AG08396 (cell line): ENCODE results near the gene ZC3H6.

Experiments
- DNase-seq: peaks from one replicate; pipeline ENCODE4 v3.0.0; 2012; ENCODE audit warnings: low spot score, mixed read lengths

Gene ZC3H6, protein sequence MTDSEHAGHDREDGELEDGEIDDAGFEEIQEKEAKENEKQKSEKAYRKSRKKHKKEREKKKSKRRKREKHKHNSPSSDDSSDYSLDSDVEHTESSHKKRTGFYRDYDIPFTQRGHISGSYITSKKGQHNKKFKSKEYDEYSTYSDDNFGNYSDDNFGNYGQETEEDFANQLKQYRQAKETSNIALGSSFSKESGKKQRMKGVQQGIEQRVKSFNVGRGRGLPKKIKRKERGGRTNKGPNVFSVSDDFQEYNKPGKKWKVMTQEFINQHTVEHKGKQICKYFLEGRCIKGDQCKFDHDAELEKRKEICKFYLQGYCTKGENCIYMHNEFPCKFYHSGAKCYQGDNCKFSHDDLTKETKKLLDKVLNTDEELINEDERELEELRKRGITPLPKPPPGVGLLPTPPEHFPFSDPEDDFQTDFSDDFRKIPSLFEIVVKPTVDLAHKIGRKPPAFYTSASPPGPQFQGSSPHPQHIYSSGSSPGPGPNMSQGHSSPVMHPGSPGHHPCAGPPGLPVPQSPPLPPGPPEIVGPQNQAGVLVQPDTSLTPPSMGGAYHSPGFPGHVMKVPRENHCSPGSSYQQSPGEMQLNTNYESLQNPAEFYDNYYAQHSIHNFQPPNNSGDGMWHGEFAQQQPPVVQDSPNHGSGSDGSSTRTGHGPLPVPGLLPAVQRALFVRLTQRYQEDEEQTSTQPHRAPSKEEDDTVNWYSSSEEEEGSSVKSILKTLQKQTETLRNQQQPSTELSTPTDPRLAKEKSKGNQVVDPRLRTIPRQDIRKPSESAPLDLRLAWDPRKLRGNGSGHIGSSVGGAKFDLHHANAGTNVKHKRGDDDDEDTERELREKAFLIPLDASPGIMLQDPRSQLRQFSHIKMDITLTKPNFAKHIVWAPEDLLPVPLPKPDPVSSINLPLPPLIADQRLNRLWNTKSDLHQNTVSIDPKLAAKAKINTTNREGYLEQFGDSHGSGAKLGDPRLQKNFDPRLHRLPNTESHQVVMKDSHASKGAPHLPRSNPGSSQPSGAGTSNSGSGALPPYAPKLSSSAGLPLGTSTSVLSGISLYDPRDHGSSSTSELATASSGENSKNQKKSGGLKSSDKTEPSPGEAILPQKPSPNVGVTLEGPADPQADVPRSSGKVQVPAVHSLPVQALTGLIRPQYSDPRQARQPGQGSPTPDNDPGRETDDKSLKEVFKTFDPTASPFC

DNA sequence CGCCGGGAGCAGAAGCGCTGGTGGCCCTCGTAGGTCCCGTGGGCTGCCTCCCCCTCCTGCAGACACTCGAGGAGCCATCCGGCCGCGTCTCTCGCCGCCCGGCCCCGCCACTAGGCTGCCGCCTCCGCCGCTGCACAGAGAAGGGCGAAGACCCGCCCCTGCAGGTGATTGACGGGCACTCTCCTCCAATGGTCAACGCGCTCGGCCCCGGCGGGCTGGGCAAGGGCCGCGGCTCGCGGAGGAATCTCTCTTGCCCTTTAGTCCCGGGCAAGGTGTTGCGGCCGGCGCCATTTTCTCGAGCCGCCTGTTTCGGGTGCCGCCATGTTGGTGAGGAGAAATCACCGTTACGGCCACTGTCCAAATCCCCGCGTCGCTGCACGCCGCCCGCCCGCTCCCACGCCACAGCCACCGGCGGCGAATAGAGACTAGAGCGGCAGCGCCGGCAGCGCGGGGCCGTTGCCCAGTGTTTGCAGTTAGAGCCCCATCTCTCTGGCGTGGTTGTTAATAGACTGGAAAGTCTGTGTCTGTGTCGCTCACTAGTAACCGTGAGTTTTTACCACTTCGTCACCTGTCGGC lies at the start of gene ZC3H6:
TSS of gene ZC3H6 (plus strand) at position 287 of the 576 bp plus-strand sequence. CDS start 398 bp downstream, outside the sequence.
- peak; percentile 97 for DNase-seq

DNA sequence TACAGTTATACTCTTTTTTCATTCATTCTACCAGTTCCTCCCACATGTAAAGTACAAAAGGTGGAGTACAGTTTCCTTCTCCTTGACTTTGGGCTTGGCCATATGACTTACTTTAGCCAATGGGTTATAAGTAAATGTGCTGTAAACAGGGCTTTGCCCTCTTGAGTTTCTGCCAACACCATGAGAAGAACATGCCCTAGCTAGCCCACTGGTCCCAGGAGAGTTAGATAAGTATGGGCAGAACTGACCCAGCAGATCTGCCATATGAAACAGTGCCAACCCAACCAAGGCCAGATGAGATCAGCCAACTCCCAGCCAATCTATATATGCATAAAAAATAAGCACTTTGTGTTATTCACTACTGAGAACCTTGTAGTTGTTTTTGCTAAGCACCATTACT lies 46.0 kb upstream of the ZC3H6 start:
- DNase-seq: no peak

DNA sequence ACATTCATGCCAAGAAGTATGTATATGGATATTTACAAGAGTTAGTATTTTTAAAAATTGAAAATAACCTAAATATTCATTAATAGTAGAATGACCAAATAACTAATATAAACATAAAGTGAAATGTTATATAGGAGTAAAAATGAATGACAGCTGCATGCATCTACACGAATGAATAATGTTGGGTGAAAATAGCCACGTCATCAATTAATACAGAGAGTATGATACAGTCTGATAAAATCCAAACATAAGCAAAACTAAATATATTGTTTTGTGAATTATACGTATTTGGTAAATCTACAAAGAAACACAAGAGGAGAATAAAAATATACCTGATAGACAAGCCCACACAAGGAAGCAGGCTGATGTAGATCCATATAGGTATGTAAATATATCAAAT lies 45.0 kb upstream of the ZC3H6 start:
- DNase-seq: no peak

DNA sequence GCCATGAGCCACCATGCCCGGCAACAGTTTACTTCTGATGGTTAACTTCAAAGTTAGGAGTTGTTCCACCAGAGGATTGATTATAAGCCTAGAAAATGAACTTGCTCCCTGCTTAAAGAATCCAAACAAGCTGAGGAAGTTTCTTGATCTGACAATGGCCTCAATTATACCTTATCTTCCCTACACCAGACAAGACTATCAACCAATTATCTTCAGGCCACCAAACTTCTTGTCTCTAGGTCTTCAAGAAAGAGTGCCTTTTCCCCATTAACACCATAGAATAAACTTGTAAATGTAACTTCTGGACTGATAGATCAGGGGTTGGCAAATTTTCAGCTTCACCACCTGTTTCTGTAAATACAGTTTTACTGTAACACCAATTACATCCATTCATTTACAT lies 35.5 kb upstream of the ZC3H6 start:
- DNase-seq: no peak

DNA sequence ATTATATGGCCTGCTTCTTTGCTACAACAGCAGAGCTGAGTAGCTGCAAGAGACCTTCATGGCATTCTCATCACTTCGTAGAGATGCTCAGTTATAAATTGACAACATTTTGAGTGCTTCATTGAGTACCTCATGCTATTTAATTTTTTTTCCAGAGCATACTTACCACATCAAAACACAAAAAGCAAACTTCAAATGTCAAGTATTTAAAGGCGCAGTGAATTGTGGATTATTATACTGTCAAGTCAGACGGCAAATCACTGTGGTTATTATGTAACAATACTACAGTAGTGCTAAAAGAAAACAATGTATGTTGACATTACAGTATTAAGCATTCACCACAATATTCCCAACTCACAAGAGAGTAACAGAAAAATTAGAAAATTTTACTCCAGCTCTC lies 33.0 kb upstream of the ZC3H6 start:
- no peak for DNase-seq

DNA sequence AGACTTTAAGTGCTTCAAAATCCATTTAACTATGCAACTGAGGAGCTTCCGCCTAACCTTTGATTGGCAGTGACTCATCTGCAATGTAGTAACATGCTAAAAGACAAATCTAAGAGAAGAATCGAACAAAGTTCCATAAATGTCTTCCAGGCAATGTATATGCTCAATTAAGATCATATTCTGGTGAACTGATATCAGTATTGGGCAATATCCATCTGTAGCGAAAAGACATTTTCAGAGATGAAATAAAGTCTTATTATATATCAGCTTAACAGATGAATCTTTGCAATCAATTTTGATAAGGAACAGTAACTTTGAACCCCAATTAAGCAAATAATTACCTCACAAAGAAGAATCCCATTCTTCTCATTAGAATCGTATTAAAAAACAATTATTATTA lies 32.2 kb upstream of the ZC3H6 start:
- no peak for DNase-seq

DNA sequence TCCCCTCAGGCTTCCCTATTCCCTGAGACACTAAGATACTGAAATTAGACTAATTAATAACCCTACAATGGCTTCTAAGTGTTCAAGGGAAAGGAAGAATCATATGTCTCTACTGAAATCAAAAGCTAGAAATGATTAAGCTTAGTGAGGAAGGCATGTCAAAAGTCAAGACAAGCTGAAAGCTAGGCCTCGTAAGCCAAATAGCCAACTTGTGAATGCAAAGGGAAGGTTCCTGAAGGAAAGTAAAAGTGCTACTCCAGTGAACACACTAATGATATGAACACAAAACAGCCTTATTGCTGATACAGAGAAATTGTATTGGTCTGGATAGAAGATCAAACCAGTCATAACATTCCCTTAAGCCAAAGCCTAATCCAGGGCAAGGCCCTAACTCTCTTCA lies 30.5 kb upstream of the ZC3H6 start:
- DNase-seq: no peak

DNA sequence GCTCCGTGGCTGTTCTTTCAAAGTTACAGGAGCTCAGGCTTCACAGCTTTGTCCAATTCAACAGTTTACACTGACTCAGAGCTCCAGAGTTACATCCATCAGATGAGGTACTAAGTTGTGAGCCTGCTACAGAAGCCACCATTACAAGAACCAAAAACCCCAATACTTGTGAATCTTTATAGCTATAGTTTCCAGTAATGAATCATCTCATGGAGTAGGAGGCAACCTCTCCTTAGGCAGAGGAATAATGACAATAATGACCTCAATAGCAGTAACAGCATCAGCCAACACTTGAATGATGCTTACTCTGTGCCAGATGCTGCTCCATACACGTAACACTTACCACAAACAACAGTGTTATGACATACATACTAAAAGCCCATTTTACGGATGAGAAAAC lies 24.1 kb upstream of the ZC3H6 start:
- no peak for DNase-seq

DNA sequence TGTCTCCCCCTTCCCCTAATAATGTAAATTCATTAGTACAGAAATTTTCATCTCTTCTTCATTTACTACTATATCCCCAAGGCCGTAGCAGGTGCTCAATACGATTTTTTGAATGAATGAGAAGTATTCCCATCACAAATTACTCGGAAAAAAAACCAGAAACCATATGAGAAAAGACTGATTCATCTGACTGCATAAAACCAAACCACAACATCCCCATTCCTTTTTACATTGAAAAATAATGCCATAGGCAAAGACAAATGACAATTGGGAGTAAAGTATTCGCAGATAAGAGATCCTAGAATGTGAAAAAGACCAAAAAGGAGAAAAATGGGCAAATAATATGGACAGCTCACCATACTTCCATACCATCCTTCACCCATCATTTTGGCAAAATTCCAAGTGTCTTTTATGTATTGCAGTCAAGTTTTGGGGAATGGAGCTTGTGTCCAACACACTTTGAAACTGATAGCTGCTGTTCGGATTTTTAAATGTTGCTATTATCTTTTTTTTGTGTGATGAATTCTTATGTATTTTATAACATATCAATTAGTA lies 22.1 kb upstream of the ZC3H6 start:
- no peak for DNase-seq

DNA sequence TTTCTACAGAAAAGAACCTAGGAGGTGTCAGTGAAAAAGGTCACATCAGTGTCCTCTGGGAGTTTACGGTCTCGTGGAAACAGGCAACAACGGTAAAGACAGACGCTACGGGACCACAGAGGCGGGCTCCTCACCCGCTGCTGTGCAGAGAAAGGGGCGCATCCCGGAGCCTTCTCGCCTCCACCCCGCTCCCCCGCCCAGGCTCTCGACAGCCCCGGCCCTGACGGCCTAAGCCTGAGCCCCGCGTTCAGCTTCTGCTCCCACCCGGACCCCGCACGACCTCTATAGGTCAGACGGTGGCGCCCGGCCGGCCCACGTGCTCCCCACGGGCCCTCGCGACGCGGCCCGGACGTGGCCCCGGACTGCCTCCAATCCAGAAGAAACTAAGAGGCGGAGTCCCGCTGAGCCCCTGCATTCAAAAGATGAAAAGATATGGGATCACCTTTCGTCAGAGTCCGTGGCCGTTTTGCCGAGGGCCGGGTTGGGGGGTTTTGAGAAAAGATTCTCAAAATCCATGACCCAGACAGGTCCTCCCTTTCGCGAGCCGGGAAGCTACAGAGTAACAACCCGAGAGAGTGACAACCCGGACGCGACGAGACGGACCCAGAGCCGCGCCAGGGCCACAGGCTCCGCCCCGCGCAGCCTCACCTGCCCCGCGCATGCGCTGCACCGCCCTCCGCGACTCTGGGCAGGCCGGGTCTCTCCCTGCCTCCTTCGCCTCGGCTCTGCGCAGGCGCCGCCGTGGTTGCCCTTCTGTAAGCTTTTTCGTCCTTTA lies 20.7 kb upstream of the ZC3H6 start, which contains the start of gene ZC3H8:
TSS of gene ZC3H8 (minus strand) at position 577 of the 775 bp plus-strand sequence. CDS start at position 516, 61 bp downstream.
- peak; percentile 100 for DNase-seq

DNA sequence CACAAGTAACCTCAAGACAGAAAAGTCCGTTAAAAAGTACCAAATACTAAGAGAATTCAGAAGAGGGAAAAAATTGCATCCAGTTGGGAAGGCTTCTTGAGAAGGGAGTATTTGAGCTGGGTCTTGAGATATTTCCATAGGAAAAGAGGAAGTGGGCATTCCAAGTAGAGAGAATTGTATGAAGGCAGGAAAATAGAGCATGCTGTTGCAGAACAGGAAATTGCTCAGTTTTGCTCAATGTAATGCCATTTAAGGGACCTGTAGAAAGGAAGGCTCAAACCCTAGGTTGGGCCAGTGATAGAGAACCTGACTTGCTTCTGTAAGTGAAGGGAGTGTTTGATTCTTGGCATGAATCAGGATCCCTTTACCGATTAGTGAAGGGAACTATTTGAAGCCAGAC lies 19.5 kb upstream of the ZC3H6 start:
- DNase-seq: no peak

DNA sequence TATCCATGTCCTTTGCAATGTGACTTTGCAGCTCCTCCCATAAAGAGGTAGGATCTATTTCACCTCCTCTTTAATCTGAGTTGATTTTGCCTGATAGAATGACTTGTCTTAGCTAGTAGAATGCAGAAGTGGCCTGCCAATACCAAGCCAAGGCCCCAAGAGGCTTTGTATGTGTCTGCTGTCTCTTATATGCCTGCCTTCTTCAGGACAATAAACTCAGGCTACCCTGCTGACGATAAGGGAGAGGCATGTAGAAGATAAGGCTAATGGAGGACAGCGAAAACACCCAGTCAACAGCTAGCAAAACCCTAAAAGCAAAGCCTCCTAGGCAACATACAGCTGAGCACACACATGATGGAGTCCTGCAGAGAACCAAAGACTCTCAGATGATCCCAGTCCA lies 18.7 kb upstream of the ZC3H6 start:
- DNase-seq: no peak

DNA sequence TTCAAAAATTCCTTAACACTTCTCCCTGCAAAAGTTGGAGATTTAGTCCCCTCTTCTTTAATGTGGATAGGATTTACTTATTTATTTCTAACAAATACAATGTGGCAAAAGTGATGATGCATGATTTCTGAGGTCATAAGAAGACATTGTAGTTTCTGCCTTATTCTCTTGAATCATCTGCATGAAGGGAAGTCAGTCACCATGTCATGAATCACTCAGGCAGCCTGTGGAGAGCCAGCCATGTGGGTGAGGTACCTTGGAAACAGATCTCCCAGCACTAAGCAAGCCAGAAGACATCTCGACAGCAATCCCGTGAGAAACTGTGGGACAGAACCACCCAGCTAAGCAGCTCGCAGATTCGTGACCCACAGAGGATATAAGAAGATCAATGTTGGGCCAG lies 17.8 kb upstream of the ZC3H6 start:
- peak; percentile 13 for DNase-seq

DNA sequence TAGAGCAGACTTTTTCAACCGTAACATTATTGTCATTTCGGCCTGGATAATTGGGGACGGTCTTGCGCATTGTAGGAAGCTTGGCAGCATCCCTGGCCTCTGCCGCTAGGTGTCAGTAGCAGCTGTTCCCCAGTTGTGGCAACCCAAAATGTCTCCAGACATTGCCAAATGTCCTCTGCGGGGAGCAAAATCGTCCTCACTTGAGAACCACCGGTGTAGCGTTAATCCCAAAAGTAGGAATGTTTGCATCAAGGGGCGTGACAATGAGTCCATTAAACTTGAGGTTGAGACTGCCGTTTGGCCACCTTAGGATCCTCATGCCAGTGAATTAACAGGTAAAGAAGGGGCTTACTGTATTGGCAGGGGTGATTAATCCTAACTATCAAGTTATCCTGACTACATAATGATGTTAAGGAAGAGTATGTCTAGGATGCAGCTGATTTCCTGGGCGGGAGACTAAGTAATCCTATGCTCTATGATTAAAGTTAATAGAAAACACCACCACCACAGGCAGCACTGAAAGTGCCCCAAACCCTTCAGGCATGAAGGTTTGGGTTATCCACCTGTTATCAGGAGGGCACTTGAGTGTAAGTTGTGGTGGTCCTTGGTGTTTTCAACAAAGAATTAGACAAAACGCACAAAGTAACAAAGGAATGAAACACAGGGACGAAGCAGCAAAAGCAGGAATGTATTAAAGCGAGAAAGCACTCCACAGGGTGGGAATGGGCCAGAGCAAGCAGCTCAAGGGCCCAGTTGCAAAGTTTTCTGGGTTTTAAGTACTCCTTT lies 15.7 kb upstream of the ZC3H6 start:
- DNase-seq: peak; percentile 79

DNA sequence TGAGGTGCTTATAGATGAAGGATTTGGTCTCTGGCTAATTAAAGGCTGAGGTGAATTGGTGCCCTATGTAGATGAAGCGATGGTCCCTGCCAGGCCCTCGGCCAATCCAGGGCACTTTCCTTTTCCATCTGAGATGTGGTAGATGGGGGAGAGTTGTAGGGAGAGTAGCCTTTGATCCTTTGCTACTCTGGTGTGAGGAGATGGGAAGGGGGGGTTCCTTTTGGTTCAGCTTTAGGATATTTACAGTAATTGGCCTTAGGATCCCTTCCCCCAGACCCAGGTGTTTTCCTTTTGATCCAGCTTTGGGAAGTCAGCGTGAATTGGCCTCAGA lies 15.1 kb upstream of the ZC3H6 start:
- no peak for DNase-seq

DNA sequence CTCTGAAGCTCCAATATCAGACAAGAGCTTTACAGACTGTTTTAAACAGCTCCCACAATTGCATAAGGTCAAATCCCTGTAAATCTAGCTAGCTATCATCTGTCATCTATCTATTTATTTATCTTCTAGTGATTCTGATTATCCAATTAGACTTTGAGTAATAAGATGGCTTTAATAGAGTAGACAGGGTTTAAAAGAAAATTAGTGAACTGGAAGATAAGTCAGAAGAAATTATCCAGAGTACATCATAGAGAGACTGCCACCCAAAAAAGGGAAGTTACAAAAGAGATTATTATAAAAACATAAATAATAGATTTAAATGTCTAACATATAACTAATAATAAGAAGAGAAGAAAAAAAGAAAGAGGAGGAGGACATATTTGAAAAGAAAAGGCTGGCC lies 12.5 kb upstream of the ZC3H6 start:
- DNase-seq: no peak

DNA sequence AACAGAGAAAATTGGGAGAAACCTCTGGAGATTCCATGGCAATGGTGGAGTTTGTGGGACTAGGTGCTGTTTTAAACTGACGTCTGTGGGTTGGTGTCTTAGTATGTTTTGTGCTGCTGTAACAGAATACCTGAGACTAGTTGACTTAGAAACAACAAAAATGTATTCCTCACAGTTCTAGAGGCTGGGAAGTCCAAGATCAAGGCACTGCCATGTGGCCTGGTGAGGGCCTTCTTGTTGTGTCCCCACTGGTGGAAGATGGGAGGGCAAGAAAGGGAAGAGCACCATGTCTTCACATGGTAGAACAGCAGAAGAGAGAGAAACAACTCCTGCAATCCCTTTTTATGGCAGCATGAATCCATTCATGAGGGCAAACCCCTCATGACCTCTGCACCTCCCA lies 6.8 kb upstream of the ZC3H6 start:
- DNase-seq: no peak

DNA sequence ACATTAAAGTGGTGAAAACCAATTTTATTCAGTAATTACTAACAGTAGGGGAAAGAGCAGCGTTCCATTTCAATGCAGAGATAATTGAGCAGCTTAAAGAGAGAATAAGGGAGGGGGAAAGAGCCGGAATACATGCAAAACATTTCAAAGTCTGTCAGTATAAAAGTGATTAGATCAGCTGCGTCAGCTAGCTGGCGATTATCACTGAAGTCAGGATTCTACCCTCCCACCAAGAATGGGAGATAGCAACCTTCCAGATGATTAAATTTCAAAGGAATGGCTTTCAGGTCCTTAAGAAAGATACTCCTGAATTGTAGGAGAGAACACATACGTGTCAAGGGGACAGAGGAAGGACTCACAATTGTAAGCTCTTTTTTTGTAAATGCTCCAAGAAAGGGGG lies 2.7 kb upstream of the ZC3H6 start:
- no peak for DNase-seq

DNA sequence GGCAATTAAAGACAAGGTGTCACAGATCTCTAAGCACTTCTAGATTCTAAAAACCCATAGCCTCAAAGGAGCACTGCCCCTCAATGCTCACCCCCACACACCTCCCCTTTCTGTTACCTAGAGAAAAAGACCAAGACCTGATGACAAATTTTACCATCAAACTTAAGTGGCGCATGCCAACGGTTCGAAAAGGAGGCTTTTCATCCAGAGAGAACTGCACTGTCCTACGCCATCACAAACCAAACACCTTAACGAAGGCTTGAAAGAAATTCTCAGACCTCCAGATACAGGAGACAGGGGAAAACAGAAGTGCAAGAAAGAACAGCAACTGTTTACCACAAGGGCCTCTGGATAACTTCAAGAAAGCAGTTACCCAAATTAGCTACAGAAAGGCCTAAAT lies 2.0 kb upstream of the ZC3H6 start:
- DNase-seq: no peak
